ENCODE measurements around the gene ISG20L2.

The ISG20L2 gene

DNA sequence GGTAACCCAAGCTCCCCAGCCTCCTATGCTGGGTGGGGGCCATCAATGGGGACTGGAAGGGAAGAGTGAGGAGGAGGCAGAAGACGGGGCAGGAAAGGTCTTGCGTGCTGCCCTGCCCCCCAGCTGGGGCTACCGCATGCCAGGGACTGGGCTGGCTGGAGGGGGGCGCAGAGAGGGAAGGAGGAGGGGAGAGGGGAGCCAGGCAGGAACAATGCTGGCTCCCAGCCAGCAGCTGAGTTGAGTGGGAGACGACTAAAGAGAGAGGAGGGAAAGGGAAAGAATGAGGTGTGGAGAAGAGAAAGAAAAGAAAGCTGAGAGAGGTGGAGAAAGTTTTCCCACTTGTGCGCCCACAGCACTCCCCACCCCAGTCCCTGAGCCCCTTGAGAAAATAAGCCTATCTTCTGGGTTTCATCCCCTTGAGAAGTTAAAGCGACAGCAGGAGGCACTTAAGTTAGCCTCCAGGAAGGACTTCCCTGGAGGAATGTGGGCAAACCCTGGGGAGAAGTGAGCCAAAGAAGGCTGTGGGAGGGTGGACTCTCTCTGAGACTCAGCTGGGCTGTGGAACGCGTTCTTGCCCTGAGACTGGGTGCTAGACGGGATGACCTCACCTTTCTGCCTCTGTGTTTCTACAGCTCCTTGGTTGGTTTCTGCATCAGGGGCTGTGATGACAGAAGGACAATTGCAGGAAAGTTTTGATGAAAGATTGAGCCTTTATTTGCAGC lies 38.5 kb downstream of the ISG20L2 start:
- DNase-seq (ENCODE audit: low read depth in 2 of 2), result no peak

DNA sequence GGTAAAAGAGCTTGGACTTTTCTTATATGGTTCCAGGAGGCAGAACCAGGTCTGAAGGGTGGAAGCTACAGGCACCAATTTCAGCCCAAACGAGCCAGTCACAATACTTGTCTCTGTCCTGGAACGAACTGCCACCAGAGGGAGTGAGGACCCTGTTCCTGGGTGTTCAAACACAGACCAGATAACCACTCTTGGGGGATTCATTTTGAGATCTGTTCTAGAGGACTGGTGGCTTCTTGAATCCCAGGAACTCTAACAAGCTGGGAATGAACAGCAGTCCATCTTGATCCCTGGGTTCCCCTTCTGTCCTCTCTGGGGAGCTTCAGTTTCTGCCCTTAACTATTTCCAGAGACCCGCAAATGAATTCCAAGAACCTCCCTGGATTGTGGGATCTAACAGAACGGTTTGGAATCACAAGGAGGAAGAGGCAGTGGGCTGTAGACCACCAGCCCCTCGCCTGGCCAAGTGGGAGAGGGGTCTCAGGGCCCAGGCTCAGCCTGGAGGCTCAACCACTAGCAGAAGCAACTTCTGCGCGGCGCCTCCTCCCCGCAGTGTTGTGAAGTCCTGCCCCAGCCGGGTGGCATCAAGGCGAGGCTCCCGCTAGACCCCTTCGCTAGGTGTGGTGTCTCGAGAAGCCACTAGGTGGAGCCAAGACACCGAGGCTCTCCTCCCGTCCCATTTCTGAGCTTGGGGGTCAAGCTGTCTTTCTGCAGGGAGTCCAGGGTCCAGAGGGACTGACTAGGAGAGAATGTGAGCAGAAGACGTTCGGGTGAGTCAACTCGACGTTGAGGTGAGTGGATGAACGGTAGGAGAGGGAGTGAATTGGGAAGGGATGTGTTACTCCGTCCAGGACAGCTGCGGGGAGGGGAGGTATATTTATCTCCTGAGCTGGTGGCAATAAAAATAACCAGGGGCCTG lies 39.3 kb downstream of the ISG20L2 start:
- peak; percentile 67 for DNase-seq (ENCODE audit: low read depth in 2 of 2)

DNA sequence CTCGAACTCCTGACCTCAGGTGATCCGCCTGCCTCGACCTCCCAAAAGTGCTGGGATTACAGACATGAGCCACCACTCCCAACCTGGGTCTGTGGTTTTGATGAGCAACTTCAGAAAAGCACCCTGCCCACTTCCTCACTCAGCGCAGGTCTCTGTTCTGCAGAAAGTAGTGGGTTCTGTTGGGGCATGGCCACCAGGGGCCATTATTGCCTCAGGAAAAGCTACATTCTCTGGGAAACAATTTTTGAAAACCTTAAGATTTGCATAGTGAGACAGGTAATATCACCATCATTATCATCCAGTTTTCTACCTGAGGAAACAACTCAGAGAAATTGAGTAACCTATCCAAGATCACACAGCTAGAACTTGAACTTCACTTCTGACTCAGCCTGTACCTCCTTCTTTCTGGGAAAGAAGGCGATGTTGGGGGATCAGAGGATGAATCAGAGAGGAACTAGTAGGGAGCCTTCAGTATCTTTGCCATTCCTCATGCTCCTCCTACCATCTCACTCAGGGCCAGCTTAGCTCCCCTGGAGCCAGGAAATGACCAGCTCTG lies 44.3 kb downstream of the ISG20L2 start:
- peak in 1 of 2 donors; percentile 30 for DNase-seq (ENCODE audit: low read depth in 2 of 2)

DNA sequence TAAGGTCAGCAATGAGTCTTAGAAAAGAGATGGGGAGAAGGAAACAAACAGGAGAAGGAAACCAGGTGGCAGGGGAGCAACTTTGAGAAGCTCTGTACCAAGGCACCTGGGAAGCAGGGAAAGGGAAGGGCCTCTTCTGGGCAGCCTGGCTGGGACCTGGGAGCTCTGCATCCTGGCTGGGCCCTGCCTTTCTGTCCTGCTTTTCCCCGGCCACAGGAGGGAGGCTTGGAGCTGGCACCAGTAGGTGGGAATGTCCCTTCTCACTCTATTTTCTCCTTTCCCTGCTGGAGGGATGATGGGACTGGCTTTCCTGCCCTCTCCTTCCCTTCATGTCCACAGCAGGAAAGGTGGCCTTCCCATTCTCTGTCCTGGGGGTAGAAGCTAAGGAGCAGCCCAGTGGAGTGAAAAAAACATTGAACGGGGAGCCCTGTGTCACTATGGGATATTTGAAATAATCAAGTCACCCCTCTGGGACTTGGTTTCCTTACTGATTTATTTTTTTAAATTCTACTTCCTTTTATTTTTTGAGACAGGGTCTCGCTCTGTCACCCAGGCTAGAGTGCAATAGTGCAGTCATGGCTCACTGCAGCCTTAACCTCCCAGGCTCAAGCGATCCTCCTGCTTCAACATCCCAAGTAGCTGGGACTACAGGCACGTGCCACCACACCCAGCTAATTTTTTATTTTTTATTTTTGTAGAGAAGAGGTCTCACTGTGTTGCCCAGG lies 46.2 kb downstream of the ISG20L2 start:
- DNase-seq (ENCODE audit: low read depth in 2 of 2), result no peak

DNA sequence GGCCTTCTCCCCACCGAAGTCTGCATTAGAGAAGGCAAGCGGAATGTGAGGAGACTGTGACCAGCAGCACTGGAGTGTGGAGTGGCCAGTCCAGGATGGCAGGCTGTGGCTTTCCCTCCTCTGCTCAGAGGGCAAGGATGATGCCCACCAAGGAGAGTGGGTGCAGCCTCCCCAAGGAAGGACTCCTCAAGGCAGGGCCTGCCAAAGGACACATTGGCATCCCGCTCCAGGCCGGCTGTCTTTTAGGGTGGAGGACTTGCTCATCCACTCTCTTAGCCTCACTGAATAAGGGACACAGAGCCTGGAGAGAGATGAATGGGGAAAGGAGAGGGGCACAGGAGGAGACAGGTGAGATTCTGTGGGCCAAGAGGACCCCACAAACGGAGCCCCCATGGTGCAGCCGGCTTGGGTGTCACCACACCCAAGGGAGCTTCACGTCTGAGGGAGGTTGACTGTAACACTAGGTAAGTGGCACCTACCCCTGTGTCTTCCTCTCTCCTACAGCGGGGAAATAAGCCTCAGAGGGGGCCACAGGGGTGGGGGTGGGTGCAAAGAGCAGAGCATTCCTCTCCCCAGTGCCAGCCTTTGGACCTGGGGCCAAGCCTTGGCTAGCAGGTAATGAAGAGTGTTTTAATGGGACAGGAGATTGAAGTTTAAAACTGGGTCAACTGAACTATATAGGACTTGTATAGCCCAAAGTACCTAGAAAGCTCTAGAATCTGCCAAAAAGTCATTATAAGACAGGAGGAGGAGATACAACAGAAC lies 47.2 kb downstream of the ISG20L2 start:
- no peak for DNase-seq (ENCODE audit: low read depth in 2 of 2)

DNA sequence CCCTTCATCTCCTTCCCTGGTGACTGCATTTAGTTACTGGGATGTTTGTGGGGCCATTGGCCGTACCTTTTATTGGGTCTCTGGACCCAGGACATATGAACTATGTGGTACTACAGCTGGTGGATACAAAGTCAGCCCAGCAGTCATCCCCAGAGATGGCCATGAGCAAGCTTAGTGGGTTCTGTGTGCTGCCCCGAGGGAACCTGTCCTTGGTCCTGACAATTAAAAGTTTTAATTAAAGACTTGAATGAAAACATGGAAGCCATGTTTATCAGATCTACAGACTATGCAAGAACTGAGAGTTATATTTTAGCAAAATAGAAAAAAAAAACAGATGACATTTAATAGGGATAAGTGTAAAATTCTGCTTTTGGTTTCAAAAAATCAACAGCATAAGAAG lies 48.5 kb downstream of the ISG20L2 start:
- no peak for DNase-seq (ENCODE audit: low read depth in 2 of 2)

DNA sequence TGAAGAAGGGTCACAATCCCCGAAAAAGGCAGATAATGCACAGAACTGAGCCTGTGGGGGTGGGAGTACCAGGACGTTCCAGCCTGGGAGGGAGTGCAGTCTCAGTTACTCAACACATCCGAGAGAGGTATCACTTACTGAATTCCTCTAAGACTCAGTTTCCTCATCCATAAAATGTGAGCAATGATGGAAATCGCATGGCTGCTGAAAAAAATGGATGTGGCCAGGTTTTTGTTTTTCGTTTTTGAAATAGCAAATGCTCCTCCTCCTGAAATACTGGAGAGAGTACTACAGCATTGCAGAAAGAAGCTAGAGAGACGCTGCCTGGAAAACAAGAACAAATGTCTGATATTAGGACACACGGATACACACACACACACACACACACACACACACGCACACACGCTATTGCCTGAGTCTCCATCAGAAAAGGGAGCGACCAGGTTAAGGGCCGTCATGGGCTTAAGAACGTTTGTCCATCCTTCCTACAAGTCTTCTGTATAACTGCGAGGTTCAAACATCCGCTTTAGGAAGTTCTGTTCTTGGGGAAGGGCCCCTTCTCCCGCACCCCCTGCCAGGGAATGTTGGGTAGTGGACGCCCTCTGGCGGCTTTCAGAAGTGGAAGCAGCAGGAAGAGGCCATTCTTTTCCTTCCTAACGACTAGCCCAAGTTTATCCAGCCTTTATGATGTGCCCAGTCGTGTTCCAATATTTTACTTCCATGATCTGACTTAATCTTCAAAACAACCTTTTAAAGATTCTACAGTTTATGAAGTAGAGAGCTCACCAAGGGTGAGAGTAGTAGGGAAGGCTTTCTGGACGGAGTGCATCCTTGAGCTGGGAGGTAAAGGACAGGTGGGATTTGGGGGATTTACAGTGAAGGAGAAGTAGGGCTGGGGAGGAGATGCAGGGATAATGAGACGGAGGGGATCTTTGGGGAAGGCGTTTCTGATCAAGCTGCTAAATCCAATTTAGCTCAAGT lies 50.7 kb downstream of the ISG20L2 start:
- no peak for DNase-seq (ENCODE audit: low read depth in 2 of 2)

DNA sequence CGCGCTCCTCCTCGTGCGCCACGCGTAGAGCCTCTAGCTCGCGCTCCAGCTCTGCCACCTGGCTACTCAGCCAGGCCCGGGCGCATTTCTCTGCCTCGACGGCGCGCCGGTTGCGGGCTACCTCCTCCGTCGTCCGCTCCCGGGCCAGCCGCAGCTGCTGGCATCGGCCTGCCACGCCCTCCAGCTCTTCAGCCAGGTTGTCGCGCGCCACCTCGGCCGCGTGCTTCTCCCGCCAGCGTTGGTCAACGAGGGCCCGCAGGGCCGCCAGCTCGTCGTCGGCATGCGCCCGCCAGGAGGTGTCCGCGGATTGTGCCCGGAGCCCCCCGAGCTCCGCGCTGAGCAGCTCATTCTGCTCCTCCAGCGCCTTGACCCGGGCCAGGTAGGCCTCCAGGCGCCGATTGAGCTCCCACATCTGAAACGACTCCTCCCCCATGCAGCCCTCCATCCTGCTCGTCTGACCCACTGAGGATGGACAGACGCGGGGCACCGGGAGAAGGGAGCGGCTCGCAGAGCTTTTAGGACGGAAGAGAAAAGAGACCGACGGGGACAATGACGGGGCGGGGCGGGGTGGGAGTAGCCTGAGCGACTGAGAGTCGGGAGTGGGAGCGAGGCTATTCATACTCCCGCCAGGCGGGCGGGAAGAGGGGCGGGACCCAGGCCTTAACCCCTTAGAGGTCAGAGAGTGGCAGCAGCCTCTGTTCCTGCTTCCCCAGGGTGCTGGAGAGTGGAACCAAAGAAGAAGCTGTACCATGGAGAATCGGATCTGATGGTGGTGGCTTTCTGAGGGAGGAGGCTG lies 51.5 kb downstream of the ISG20L2 start, which contains the start of gene NES:
TSS of gene NES (minus strand) at position 588 of the 796 bp plus-strand sequence. CDS start at position 445, 143 bp downstream.
- no peak for DNase-seq (ENCODE audit: low read depth in 2 of 2)

DNA sequence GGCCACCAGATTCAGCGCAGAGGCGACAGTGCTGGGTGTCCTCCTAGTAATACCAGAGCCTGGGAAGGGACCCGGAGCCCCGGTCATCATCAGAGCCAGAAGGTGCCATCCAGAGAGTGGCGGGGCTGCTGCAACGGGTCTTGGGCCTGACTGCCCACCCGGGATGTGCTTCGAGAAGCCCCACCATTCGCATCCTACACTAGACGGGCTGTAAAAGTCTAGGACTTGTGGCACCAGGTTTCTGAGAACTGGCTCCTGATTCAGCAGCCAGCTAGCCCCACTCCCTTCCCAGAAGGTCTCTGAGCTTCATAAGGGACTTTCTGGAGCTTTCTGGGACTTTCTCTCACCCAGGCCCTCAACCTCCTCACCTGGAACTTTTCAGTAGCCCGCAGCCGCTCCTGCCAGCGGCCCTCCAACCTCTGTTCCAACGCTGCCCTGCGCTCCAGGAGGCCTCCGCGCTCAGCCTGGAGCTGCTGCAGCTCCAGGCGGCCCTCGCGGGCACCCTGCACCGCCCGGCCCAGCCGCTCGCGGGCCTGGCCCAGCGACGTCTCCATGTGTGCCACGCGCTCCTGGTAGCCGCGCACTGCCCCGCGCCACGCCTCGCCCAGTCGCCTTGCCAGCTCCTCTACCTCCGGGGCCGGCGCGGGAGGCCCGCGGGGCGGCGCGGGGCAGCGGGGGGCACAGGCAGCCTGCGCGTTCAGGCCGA lies 52.3 kb downstream of the ISG20L2 start:
- no peak for DNase-seq (ENCODE audit: low read depth in 2 of 2)

DNA sequence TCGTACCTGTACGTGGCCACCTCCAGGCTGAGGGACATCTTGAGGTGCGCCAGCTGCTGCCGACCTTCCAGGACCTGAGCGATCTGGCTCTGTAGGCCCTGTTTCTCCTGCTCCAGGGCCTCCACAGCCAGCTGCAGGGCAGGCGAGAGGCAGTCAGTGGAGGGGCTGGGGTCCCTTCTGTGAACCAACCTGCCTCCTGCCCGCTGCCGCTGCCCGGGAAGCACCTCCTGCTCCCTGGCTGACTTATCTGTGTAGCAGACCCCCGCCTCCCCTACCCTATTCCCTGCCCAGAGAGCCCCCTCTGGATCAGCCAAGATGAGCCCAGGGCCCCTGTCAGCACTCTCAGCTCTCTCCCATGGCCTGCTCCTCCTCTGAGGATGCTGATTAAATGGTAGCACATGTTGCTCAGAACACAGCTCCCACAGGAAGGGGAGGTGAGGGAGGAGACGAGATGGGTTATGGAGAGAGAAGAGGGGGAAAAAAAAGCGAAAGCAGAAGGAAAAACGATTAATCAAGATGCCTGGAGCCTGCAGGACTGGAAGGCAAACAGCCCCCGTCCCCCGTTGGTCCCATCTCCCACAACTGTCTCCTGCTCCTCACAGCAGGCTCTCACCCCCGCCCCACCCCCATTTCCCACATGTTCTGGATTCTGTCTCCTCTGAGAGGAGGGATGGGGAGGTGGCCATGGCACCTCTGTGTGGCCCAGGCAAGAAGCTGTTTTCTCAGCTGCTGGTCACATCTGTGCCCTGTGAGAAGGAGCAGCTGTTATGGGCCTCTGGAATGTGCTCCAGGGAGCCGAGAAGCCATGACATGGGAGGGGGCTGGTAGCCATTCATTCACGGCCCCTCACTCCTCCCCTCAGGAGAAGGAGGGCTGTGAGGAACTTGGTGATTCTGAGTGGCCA lies 53.1 kb downstream of the ISG20L2 start:
- no peak for DNase-seq (ENCODE audit: low read depth in 2 of 2)

DNA sequence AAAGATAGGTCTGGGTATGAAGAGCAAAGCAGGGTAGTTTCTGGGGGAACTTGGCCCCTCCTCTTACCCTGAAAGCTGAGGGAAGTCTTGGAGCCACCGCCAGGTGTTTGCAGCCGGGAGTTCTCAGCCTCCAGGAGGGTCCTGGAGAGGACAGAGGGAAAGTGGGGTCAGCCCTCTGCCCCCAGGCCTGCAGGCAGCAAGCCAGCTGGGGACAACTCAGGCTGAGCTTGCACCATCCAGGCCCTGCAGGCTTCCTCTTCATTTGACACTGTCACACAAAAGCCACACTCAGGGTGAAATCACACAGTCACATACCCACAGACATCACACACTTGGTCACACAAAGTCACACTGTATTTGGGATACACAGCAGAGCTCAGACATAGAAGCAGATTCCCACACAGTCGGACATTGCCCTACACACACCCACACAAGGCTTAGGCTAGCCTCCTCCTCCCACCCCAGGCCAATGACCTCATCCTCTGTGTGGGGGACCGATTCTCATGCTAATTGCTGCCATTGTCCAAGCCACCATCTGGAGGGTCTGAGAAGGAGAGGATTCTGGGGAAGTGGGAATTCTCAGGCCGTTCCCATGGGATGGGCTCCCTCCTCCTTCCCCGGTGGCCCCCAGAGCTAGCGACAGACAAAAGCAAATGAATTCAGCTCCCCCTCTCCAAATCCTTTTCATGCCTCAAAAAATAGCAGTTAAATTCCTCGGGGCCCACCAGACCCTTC lies 55.0 kb downstream of the ISG20L2 start:
- DNase-seq (ENCODE audit: low read depth in 2 of 2), result no peak

All from stimulated activated CD4-positive, alpha-beta T cell treated with anti-CD3 and anti-CD28 coated beads, Interleukin-15, amount 100 ng/mL, for 48 hours (primary cell).